ENCODE results near the gene SLC34A1. TPM values are rescaled to one million over a fixed set of nuclear protein-coding genes. Genes with fewer than 3 reads are reported as not detected.

The SLC34A1 gene
- total and polyA plus RNA-seq, 4 donors = not detected

- ATAC-seq (ENCODE audit: low FRiP score) = no peak
- Histone ChIP-seq H3K36me3 (ENCODE audit: control insufficient read depth in 1 of 2, insufficient read depth in 2 of 2, low read length in 1 of 2) (no peaks in the 10 kb centered on the region), H3K9me3 (ENCODE audit: control insufficient read depth, low read length) (no peaks in the 10 kb centered on the region), H3K4me1 (ENCODE audit: control insufficient read depth in 1 of 2, insufficient read depth in 2 of 2, low read length in 2 of 2) (peaks cover 0 to 3% of the 10 kb centered on the region in 2 donors), H3K4me3 (ENCODE audit: low read length in 2 of 2) (no peak overlapping the region), H3K27me3 (ENCODE audit: control insufficient read depth in 1 of 2, insufficient read depth in 2 of 2, low read length in 1 of 2) (no peaks in the 10 kb centered on the region), H3K27ac (ENCODE audit: low read depth in 1 of 2, low read length in 2 of 2) (no peak overlapping the region)
- WGBS, 2 donors = 88 to 89% methylated on average over 10 of the region's 10 CpGs
- no peak for DNase-seq
- intact Hi-C loops (cut with DNase I) = no loop called here
These were observed 44.5 kb downstream of the SLC34A1 start for GRCh38 chr5:177428574-177429217.

GRCh38 chr5:177429248-177430040, 45.2 kb downstream of the SLC34A1 start:
- H3K27ac ChIP-seq (ENCODE audit: low read depth in 1 of 2, low read length in 2 of 2) = no peak overlapping the region
- intact Hi-C loops (cut with DNase I) = no loop called here
- H3K27me3 ChIP-seq (ENCODE audit: control insufficient read depth in 1 of 2, insufficient read depth in 2 of 2, low read length in 1 of 2) = no peaks in the 10 kb centered on the region
- peaks cover 0 to 3% of the 10 kb centered on the region in 2 donors for H3K4me1 ChIP-seq (ENCODE audit: control insufficient read depth in 1 of 2, insufficient read depth in 2 of 2, low read length in 2 of 2)
- no peaks in the 10 kb centered on the region for H3K36me3 ChIP-seq (ENCODE audit: control insufficient read depth in 1 of 2, insufficient read depth in 2 of 2, low read length in 1 of 2)
- H3K4me3 ChIP-seq (ENCODE audit: low read length in 2 of 2) = no peak overlapping the region
- no peak for ATAC-seq (ENCODE audit: low FRiP score)
- no peaks in the 10 kb centered on the region for H3K9me3 ChIP-seq (ENCODE audit: control insufficient read depth, low read length)
- DNase-seq = peak; percentile 80 to 90
- WGBS, 2 donors = 90 to 91% methylated on average over 6 of the region's 6 CpGs

- intact Hi-C loops (cut with DNase I) = no loop called here
- Histone ChIP-seq H3K4me1 (ENCODE audit: control insufficient read depth in 1 of 2, insufficient read depth in 2 of 2, low read length in 2 of 2) (peaks cover 0 to 3% of the 10 kb centered on the region in 2 donors), H3K27me3 (ENCODE audit: control insufficient read depth in 1 of 2, insufficient read depth in 2 of 2, low read length in 1 of 2) (no peaks in the 10 kb centered on the region), H3K36me3 (ENCODE audit: control insufficient read depth in 1 of 2, insufficient read depth in 2 of 2, low read length in 1 of 2) (no peaks in the 10 kb centered on the region), H3K4me3 (ENCODE audit: low read length in 2 of 2) (no peak overlapping the region), H3K27ac (ENCODE audit: low read depth in 1 of 2, low read length in 2 of 2) (no peak overlapping the region), H3K9me3 (ENCODE audit: control insufficient read depth, low read length) (no peaks in the 10 kb centered on the region)
- ATAC-seq (ENCODE audit: low FRiP score) (no peak), DNase-seq (peak in 1 of 2 donors; percentile 49)
- 94 to 95% methylated on average over 26 of the region's 26 CpGs for WGBS, 2 donors
These were observed 46.1 kb downstream of the SLC34A1 start for GRCh38 chr5:177430140-177430951.

- Histone ChIP-seq H3K4me3 (ENCODE audit: low read length in 2 of 2) (no peak overlapping the region), H3K27me3 (ENCODE audit: control insufficient read depth in 1 of 2, insufficient read depth in 2 of 2, low read length in 1 of 2) (no peaks in the 10 kb centered on the region), H3K9me3 (ENCODE audit: control insufficient read depth, low read length) (no peaks in the 10 kb centered on the region), H3K36me3 (ENCODE audit: control insufficient read depth in 1 of 2, insufficient read depth in 2 of 2, low read length in 1 of 2) (no peaks in the 10 kb centered on the region), H3K4me1 (ENCODE audit: control insufficient read depth in 1 of 2, insufficient read depth in 2 of 2, low read length in 2 of 2) (peaks cover 0 to 3% of the 10 kb centered on the region in 2 donors), H3K27ac (ENCODE audit: low read depth in 1 of 2, low read length in 2 of 2) (no peak overlapping the region)
- no peak for ATAC-seq (ENCODE audit: low FRiP score)
- DNase-seq = no peak
- 92 to 99% methylated on average over 7 of the region's 7 CpGs for WGBS, 2 donors
- intact Hi-C loops (cut with DNase I) = no loop called here
These were observed 46.7 kb downstream of the SLC34A1 start for GRCh38 chr5:177430972-177431316.

GRCh38 chr5:177431317-177432142, 47.3 kb downstream of the SLC34A1 start:
- Histone ChIP-seq H3K9me3 (ENCODE audit: control insufficient read depth, low read length) (no peaks in the 10 kb centered on the region), H3K27me3 (ENCODE audit: control insufficient read depth in 1 of 2, insufficient read depth in 2 of 2, low read length in 1 of 2) (no peaks in the 10 kb centered on the region), H3K27ac (ENCODE audit: low read depth in 1 of 2, low read length in 2 of 2) (no peak overlapping the region), H3K4me1 (ENCODE audit: control insufficient read depth in 1 of 2, insufficient read depth in 2 of 2, low read length in 2 of 2) (peaks cover 0 to 3% of the 10 kb centered on the region in 2 donors), H3K36me3 (ENCODE audit: control insufficient read depth in 1 of 2, insufficient read depth in 2 of 2, low read length in 1 of 2) (no peaks in the 10 kb centered on the region), H3K4me3 (ENCODE audit: low read length in 2 of 2) (no peak overlapping the region)
- peak; percentile 60 to 77 for DNase-seq
- no peak for ATAC-seq (ENCODE audit: low FRiP score)
- 82 to 88% methylated on average over 28 to 29 of the region's 29 CpGs for WGBS, 2 donors
- intact Hi-C loops (cut with DNase I) = no loop called here

- intact Hi-C loops (cut with DNase I) = no loop called here
- no peak for ATAC-seq (ENCODE audit: low FRiP score)
- DNase-seq = peak; percentile 52 to 76
- Histone ChIP-seq H3K27ac (ENCODE audit: low read depth in 1 of 2, low read length in 2 of 2) (no peak overlapping the region), H3K36me3 (ENCODE audit: control insufficient read depth in 1 of 2, insufficient read depth in 2 of 2, low read length in 1 of 2) (no peaks in the 10 kb centered on the region), H3K4me1 (ENCODE audit: control insufficient read depth in 1 of 2, insufficient read depth in 2 of 2, low read length in 2 of 2) (peaks cover 0 to 3% of the 10 kb centered on the region in 2 donors), H3K4me3 (ENCODE audit: low read length in 2 of 2) (no peak overlapping the region), H3K27me3 (ENCODE audit: control insufficient read depth in 1 of 2, insufficient read depth in 2 of 2, low read length in 1 of 2) (no peaks in the 10 kb centered on the region), H3K9me3 (ENCODE audit: control insufficient read depth, low read length) (no peaks in the 10 kb centered on the region)
- 39 to 42% methylated on average over 17 to 18 of the region's 18 CpGs for WGBS, 2 donors
These were observed 48.1 kb downstream of the SLC34A1 start for GRCh38 chr5:177432143-177432838.

- ATAC-seq (ENCODE audit: low FRiP score) = no peak
These were observed 48.8 kb downstream of the SLC34A1 start for GRCh38 chr5:177432839-177433657.

More at GRCh38 chr5:177432839-177433657, 48.8 kb downstream of the SLC34A1 start:
- no peaks in the 10 kb centered on the region for H3K4me1 ChIP-seq (ENCODE audit: control insufficient read depth in 1 of 2, insufficient read depth in 2 of 2, low read length in 2 of 2)
- no peaks in the 10 kb centered on the region for H3K27me3 ChIP-seq (ENCODE audit: control insufficient read depth in 1 of 2, insufficient read depth in 2 of 2, low read length in 1 of 2)
- H3K4me3 ChIP-seq (ENCODE audit: low read length in 2 of 2) = no peak overlapping the region
- intact Hi-C loops (cut with DNase I) = no loop called here
- DNase-seq = peak in 1 of 2 donors; percentile 75
- no peak overlapping the region for H3K27ac ChIP-seq (ENCODE audit: low read depth in 1 of 2, low read length in 2 of 2)
- no peaks in the 10 kb centered on the region for H3K36me3 ChIP-seq (ENCODE audit: control insufficient read depth in 1 of 2, insufficient read depth in 2 of 2, low read length in 1 of 2)
- WGBS, 2 donors = 92 to 94% methylated on average over 25 of the region's 25 CpGs
- no peaks in the 10 kb centered on the region for H3K9me3 ChIP-seq (ENCODE audit: control insufficient read depth, low read length)
